Prostate gland (tissue), 2 donors: ENCODE results near the gene LRRC55.

ENCODE experiments used
- POLR2A ChIP-seq: fragments of 450-650 bp; IDR thresholded peaks from one replicate; pipeline ENCODE4 v1.6.1; 2016; ENCODE audit warnings: antibody characterized with exemption, mild to moderate bottlenecking
- TF ChIP-seq, protein P1 (sequence below), 4 experiments: fragments of 200-600 bp in 2 of 4; fragments of 450-650 bp in 2 of 4; sonication (generic) in 2 of 4; IDR thresholded peaks; 1 replicate in 3 of 4; 2 replicates in 1 of 4; pipeline ENCODE4 v1.5.1; 2016 to 2019; ENCODE audit warnings: antibody characterized with exemption in 4 of 4, mild to moderate bottlenecking in 2 of 4, moderate library complexity in 2 of 4

DNA sequence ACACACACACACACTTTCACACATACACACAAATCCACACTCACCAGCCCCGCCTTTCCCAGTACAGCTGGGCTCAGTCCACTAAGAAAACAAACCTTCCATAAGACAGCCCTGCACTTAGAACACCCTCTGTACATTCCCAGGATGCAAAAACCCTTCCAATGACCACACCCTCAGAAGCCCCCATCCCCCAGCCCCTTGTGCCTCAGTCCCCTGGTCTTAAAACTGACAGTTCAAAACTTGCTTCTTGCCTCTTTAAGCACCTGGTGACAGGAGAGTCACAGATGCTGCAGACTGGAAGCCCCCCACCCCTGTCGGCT, 32.3 kb downstream of the LRRC55 start:
- TF ChIP-seq, protein P1, sequence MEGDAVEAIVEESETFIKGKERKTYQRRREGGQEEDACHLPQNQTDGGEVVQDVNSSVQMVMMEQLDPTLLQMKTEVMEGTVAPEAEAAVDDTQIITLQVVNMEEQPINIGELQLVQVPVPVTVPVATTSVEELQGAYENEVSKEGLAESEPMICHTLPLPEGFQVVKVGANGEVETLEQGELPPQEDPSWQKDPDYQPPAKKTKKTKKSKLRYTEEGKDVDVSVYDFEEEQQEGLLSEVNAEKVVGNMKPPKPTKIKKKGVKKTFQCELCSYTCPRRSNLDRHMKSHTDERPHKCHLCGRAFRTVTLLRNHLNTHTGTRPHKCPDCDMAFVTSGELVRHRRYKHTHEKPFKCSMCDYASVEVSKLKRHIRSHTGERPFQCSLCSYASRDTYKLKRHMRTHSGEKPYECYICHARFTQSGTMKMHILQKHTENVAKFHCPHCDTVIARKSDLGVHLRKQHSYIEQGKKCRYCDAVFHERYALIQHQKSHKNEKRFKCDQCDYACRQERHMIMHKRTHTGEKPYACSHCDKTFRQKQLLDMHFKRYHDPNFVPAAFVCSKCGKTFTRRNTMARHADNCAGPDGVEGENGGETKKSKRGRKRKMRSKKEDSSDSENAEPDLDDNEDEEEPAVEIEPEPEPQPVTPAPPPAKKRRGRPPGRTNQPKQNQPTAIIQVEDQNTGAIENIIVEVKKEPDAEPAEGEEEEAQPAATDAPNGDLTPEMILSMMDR (IDR thresholded peaks at IDR 0.05), result no peak
- TF ChIP-seq POLR2A, result no peak
